22Rv1 (cell line): ENCODE results near the gene TNFSF9.

Experiments used
- H3K27ac ChIP-seq: fragments of 450-650 bp; 2 replicates; pipeline ENCODE4 v1.5.1; 2017
- CTCF ChIP-seq: fragments of 450-650 bp; IDR thresholded peaks from 2 replicates; pipeline ENCODE4 v1.5.1; 2017; ENCODE audit warnings: mild to moderate bottlenecking
- ZFX ChIP-seq: fragments of 450-650 bp; IDR thresholded peaks from 2 replicates; pipeline ENCODE4 v1.6.1; 2017; ENCODE audit warnings: antibody characterized with exemption, borderline replicate concordance

Gene TNFSF9

GRCh38 chr19:6489278-6490061, 41.4 kb upstream of the TNFSF9 start:
- TF ChIP-seq ZFX (no peak), CTCF (no peak)
- H3K27ac ChIP-seq: no peak overlapping the region

GRCh38 chr19:6490134-6490533, 40.7 kb upstream of the TNFSF9 start:
- TF ChIP-seq CTCF: no peak
- TF ChIP-seq ZFX: no peak
- no peak overlapping the region for H3K27ac ChIP-seq

- TF ChIP-seq ZFX (no peak), CTCF (no peak)
- H3K27ac ChIP-seq: no peak overlapping the region
Observed at GRCh38 chr19:6491802-6492592, 38.8 kb upstream of the TNFSF9 start.

- no peak overlapping the region for H3K27ac ChIP-seq
- no peak for TF ChIP-seq ZFX
- no peak for TF ChIP-seq CTCF
Observed at GRCh38 chr19:6494438-6495036, 36.3 kb upstream of the TNFSF9 start.

GRCh38 chr19:6495947-6496346, 34.9 kb upstream of the TNFSF9 start:
- no peak overlapping the region for H3K27ac ChIP-seq
- no peak for TF ChIP-seq CTCF
- no peak for TF ChIP-seq ZFX

- no peak for TF ChIP-seq ZFX
- TF ChIP-seq CTCF: no peak
- no peak overlapping the region for H3K27ac ChIP-seq
Observed at GRCh38 chr19:6498294-6499036, 32.4 kb upstream of the TNFSF9 start.
